Activated T-cell treated with anti-CD3 and anti-CD28 coated beads, Interleukin-2, amount 50 U/mL, for 4 hours (primary cell): ENCODE results near the gene OR51T1. TPM values are rescaled to one million over a fixed set of nuclear protein-coding genes. Genes with fewer than 3 reads are reported as not detected.
"Not testable (repeated sequence)": the region's sequence is repeated elsewhere in the genome, so short reads cannot be mapped to it uniquely, and the experiment has no call there.

Experiments
- ATAC-seq, 2 donors: fragments of 200-7000 bp; cut with Tn5 transposase; one replicate each; pipeline ENCODE4 v1.10.0; 2021
- DNase-seq: peaks from one replicate; pipeline ENCODE4 v3.0.0-alpha.2; 2020
- H3K27me3 Mint-ChIP-seq: one replicate; pipeline ENCODE4 v1.8.0; 2021; ENCODE audit warnings: low read depth, mixed read lengths
- H3K36me3 Mint-ChIP-seq: one replicate; pipeline ENCODE4 v1.8.0; 2022; ENCODE audit warnings: mixed read lengths; ENCODE audit not compliant: insufficient read depth
- H3K4me1 Mint-ChIP-seq: one replicate; pipeline ENCODE4 v1.8.0; 2021; ENCODE audit warnings: low read depth, mixed read lengths
- H3K4me3 Mint-ChIP-seq: one replicate; pipeline ENCODE4 v1.8.0; 2021; ENCODE audit warnings: mild to moderate bottlenecking, moderate library complexity, mixed read lengths
- H3K9me3 Mint-ChIP-seq: one replicate; pipeline ENCODE4 v1.8.0; 2021; ENCODE audit warnings: mixed read lengths
- total RNA-seq, 3 donors: library from RNA; stranded (reverse); gene quantifications; one replicate each; pipeline ENCODE4 v1.2.1, GENCODE V29; 2021

The OR51T1 gene
- not detected for total RNA-seq

DNA sequence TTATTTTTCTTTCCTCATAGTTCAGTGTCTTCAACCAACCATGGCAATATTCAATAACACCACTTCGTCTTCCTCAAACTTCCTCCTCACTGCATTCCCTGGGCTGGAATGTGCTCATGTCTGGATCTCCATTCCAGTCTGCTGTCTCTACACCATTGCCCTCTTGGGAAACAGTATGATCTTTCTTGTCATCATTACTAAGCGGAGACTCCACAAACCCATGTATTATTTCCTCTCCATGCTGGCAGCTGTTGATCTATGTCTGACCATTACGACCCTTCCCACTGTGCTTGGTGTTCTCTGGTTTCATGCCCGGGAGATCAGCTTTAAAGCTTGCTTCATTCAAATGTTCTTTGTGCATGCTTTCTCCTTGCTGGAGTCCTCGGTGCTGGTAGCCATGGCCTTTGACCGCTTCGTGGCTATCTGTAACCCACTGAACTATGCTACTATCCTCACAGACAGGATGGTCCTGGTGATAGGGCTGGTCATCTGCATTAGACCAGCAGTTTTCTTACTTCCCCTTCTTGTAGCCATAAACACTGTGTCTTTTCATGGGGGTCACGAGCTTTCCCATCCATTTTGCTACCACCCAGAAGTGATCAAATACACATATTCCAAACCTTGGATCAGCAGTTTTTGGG, at the start of gene OR51T1:
OR51T1 (plus strand) TSS at position 41 of the 641 bp plus-strand sequence; CDS start at position 41, 0 bp downstream.
- Mint-ChIP-seq H3K9me3 (no peaks in the 10 kb centered on the region), H3K4me1 (no peaks in the 10 kb centered on the region), H3K4me3 (no peak within 1 kb of the TSS)

DNA sequence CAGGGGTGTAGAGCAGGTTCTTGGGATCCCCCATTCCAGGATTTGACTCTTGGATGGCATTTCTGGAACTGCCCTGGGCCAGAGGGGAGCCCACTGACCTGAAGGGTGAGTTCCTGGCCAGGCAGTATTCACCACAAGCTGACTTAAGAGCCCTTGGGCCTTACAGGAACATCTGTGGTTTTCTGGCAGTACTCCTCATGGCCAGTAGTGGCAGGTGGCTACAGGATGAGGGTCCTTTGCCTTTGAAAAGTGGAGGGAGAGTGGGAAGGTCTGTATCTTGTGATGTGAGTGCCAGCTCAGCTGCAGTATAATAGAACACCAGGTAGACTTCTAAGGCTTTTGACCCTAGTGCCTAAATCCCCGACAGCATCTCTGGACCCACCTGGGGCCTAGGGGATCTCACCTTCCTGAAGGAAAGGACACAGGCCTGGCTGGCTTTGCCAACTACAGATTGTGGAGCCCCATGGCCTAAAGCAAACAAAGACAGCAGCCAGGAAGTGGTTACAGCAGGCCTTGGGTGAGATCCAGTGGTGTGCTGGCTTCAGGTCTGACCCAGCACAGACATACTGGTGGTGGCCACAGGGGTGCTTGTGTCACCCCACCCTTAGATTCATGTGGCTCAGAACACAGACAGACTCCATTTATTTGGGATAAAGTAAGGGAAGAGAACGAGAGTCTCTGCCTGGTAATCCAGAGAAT, 41.7 kb upstream of the OR51T1 start:
- Mint-ChIP-seq H3K36me3 (no peaks in the 10 kb centered on the region), H3K4me3 (no peak overlapping the region), H3K9me3 (no peaks in the 10 kb centered on the region), H3K4me1 (no peaks in the 10 kb centered on the region), H3K27me3 (peaks cover 3% of the 10 kb centered on the region)
- DNase-seq (no peak), ATAC-seq (no peak)

More for the DNA sequence above, at the start of gene OR51T1:
- Mint-ChIP-seq H3K27me3 (no peaks in the 10 kb centered on the region), H3K36me3 (no peaks in the 10 kb centered on the region)
- ATAC-seq: no peak
- no peak for DNase-seq

DNA sequence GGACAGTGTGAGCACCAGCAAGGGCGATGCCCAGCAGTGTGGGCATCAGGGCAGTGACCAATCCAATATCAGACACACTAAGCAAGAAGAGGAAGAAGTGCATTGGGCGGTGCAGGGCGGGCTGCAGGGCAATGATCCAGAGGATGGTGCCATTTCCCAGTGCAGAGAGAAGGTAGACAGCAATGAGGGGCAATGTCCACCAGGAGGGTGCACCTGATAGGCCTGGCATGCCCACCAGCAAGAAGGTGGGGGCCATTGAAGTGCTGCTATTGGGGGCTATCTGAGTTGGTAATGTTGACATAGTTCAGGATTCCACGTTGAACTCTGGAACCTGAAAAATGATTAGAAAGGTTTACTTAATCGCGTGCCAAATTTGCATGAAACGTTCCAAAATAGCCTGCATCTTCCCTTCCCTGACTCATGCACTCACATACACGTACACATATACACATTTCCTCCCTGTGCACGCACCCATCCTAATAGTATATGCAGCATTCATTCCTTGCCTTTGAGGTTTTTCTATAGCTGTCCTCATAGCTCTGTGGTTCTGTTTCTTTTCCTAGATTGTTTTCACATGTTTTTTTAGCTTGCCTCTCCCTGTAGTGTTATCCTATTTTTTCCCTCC, 32.7 kb upstream of the OR51T1 start, which contains the start of gene OR51S1:
OR51S1 (minus strand) TSS at position 301 of the 625 bp plus-strand sequence; CDS start at position 301, 0 bp downstream.
- H3K4me1 Mint-ChIP-seq: no peaks in the 10 kb centered on the region
- DNase-seq (no peak), ATAC-seq (no peak)
- no peaks in the 10 kb centered on the region for H3K9me3 Mint-ChIP-seq
- H3K36me3 Mint-ChIP-seq: no peaks in the 10 kb centered on the region
- no peak within 1 kb of the TSS for H3K4me3 Mint-ChIP-seq
- peaks cover 3% of the 10 kb centered on the region for H3K27me3 Mint-ChIP-seq

- ATAC-seq (no peak), DNase-seq (no peak)
- Mint-ChIP-seq H3K4me1 (no peaks in the 10 kb centered on the region), H3K36me3 (no peaks in the 10 kb centered on the region), H3K9me3 (no peaks in the 10 kb centered on the region), H3K4me3 (no peak overlapping the region), H3K27me3 (peaks cover 3% of the 10 kb centered on the region)
These were observed 30.7 kb upstream of the OR51T1 start for GRCh38 chr11:4851033-4851432.

DNA sequence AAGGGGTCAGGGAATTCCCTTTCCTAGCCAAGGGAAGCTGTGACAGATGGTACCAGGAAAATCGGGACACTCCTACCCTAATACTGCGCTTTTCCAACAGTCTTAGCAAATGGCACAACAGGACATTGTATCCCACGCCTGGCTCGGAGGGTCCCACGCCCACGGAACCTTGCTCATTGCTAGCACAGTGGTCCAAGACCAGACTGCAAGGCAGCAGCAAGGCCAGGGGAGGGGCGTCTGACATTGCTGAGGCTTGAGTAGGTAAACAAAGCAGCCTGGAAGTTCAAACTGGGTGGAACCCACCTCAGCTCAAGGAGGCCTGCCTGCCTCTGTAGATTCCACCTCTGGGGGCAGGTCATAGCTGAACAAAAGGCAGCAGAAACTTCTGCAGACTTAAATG, 27.4 kb upstream of the OR51T1 start:
- H3K9me3 Mint-ChIP-seq, H3K4me3 Mint-ChIP-seq, H3K27me3 Mint-ChIP-seq, DNase-seq, ATAC-seq, H3K36me3 Mint-ChIP-seq, H3K4me1 Mint-ChIP-seq: not testable (repeated sequence)

GRCh38 chr11:4862447-4863236, 19.1 kb upstream of the OR51T1 start:
- H3K9me3 Mint-ChIP-seq: no peaks in the 10 kb centered on the region
- no peaks in the 10 kb centered on the region for H3K4me1 Mint-ChIP-seq

DNA sequence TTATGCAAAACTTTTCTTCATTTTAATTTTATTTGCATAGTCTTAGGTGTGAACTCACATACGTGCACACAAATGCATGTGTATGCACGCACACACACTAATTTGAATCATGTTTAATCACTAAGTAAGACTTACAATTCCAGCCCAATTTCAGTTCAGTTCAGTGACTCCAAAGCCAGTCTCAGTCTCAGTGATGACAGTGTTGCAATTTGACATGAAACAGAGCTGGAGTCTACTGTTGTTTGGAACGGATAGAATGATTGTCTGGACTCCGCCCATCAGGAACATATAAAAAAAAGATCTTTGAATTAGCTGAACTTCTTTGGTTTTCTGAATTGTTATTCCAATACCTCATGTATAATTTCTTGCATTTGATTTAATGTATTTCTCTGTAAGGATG, 17.8 kb upstream of the OR51T1 start:
- Mint-ChIP-seq H3K36me3 (no peaks in the 10 kb centered on the region), H3K4me3 (no peak overlapping the region), H3K4me1 (no peaks in the 10 kb centered on the region), H3K9me3 (no peaks in the 10 kb centered on the region), H3K27me3 (peaks cover 6% of the 10 kb centered on the region)
- ATAC-seq: no peak
- no peak for DNase-seq

More at GRCh38 chr11:4862447-4863236, 19.1 kb upstream of the OR51T1 start:
- peaks cover 6% of the 10 kb centered on the region for H3K27me3 Mint-ChIP-seq
- no peak overlapping the region for H3K4me3 Mint-ChIP-seq
- no peak for DNase-seq
- ATAC-seq: no peak
- no peaks in the 10 kb centered on the region for H3K36me3 Mint-ChIP-seq

- Mint-ChIP-seq H3K27me3 (peaks cover 6% of the 10 kb centered on the region), H3K36me3 (no peaks in the 10 kb centered on the region), H3K9me3 (peaks cover 3% of the 10 kb centered on the region), H3K4me3 (no peak overlapping the region), H3K4me1 (no peaks in the 10 kb centered on the region)
- no peak for DNase-seq
- no peak for ATAC-seq
These were observed 15.8 kb upstream of the OR51T1 start for GRCh38 chr11:4865855-4866254.

- no peaks in the 10 kb centered on the region for H3K4me1 Mint-ChIP-seq
- no peak overlapping the region for H3K4me3 Mint-ChIP-seq
- no peaks in the 10 kb centered on the region for H3K36me3 Mint-ChIP-seq
- ATAC-seq (no peak), DNase-seq (no peak)
- H3K9me3 Mint-ChIP-seq: no peaks in the 10 kb centered on the region
- H3K27me3 Mint-ChIP-seq: no peaks in the 10 kb centered on the region
These were observed 512 bp upstream of the OR51T1 start for GRCh38 chr11:4881188-4881587.

- no peaks in the 10 kb centered on the region for H3K36me3 Mint-ChIP-seq
- H3K27me3 Mint-ChIP-seq: no peaks in the 10 kb centered on the region
- no peak for ATAC-seq
- no peak overlapping the region for H3K4me3 Mint-ChIP-seq
- no peaks in the 10 kb centered on the region for H3K4me1 Mint-ChIP-seq
- DNase-seq: no peak
- no peaks in the 10 kb centered on the region for H3K9me3 Mint-ChIP-seq
These were observed 843 bp downstream of the OR51T1 start for GRCh38 chr11:4882543-4882942.

DNA sequence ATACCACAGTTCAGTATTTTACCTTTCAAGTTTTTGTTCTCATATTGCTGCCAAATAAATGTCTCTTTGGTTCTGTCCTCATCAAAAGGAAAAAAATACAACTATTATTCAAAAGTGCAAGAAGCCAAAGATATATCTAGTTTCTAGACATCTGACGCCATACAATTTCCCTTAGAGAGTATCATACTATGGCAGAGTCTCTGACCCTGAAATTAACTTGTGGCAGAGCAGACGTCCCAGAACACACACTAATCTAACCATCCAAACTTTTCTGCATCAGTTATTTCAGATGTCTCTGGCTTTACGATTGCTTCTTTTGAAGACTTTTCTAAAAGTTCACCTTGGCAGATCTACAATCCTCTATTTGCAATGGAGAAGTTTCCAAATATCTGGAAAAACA, 2.7 kb downstream of the OR51T1 start:
- H3K9me3 Mint-ChIP-seq: no peaks in the 10 kb centered on the region
- H3K27me3 Mint-ChIP-seq: no peaks in the 10 kb centered on the region
- DNase-seq (no peak), ATAC-seq (no peak)
- H3K36me3 Mint-ChIP-seq: no peaks in the 10 kb centered on the region
- H3K4me3 Mint-ChIP-seq: no peak overlapping the region
- no peaks in the 10 kb centered on the region for H3K4me1 Mint-ChIP-seq

GRCh38 chr11:4886186-4886585, 4.5 kb downstream of the OR51T1 start:
- Mint-ChIP-seq H3K4me3 (no peak overlapping the region), H3K9me3 (peaks cover 4% of the 10 kb centered on the region), H3K36me3 (no peaks in the 10 kb centered on the region), H3K4me1 (no peaks in the 10 kb centered on the region), H3K27me3 (no peaks in the 10 kb centered on the region)
- DNase-seq (no peak), ATAC-seq (no peak)

GRCh38 chr11:4887591-4887990, 5.9 kb downstream of the OR51T1 start:
- no peak overlapping the region for H3K4me3 Mint-ChIP-seq
- no peaks in the 10 kb centered on the region for H3K27me3 Mint-ChIP-seq
- peaks cover 8% of the 10 kb centered on the region for H3K9me3 Mint-ChIP-seq
- DNase-seq (no peak), ATAC-seq (no peak)
- H3K4me1 Mint-ChIP-seq: no peaks in the 10 kb centered on the region
- no peaks in the 10 kb centered on the region for H3K36me3 Mint-ChIP-seq

GRCh38 chr11:4890279-4890678, 8.6 kb downstream of the OR51T1 start:
- Mint-ChIP-seq H3K9me3 (peaks cover 8% of the 10 kb centered on the region), H3K4me1 (no peaks in the 10 kb centered on the region), H3K27me3 (peaks cover 2% of the 10 kb centered on the region), H3K36me3 (no peaks in the 10 kb centered on the region), H3K4me3 (no peak overlapping the region)
- ATAC-seq (no peak), DNase-seq (no peak)
